Brain microvascular endothelial cell (primary cell): Measurements from ENCODE around the gene ANAPC7.

Experiments
- DNase-seq: peaks from one replicate; pipeline ENCODE4 v3.0.0-alpha.2; 2020
- H3K27ac ChIP-seq: fragments of 250-450 bp; sonication (Bioruptor Pico); 2 replicates; pipeline ENCODE4 v1.5.1; 2020; ENCODE audit warnings: mild to moderate bottlenecking, moderate library complexity
- H3K27me3 ChIP-seq: fragments of 250-450 bp; sonication (Bioruptor Pico); replicated peaks from 2 replicates; pipeline ENCODE4 v1.5.1; 2020; ENCODE audit warnings: mild to moderate bottlenecking
- H3K36me3 ChIP-seq: fragments of 250-450 bp; sonication (Bioruptor Pico); replicated peaks from 2 replicates; pipeline ENCODE4 v1.5.1; 2020; ENCODE audit warnings: mild to moderate bottlenecking
- H3K4me3 ChIP-seq: 2 replicates; pipeline ENCODE4 v1.5.1; 2011; ENCODE audit warnings: low read depth, mild to moderate bottlenecking, control low read depth, low read length, moderate library complexity
- in situ Hi-C: cut with HindIII; loops from 2 replicates; pipeline ENCODE4 v1.10.0; 2017; ENCODE audit warnings: low sequenced_read_pairs, low pct_ligation_motif_present
- TF ChIP-seq, protein P1 (sequence below): IDR thresholded peaks from 2 replicates; pipeline ENCODE4 v1.5.1; 2011; ENCODE audit warnings: low read depth, mild to moderate bottlenecking, moderate library complexity, low read length, control low read depth, inconsistent platforms; ENCODE audit errors: missing control alignments

ANAPC7 gene

GRCh38 chr12:110355073-110355472 lies 48.4 kb downstream of the ANAPC7 start:
- H3K4me3 ChIP-seq, result no peak overlapping the region
- peaks cover 28% of the 10 kb centered on the region for H3K36me3 ChIP-seq
- H3K27ac ChIP-seq, result no peak overlapping the region
- in situ Hi-C loops, result no loop called here
- TF ChIP-seq, protein P1, sequence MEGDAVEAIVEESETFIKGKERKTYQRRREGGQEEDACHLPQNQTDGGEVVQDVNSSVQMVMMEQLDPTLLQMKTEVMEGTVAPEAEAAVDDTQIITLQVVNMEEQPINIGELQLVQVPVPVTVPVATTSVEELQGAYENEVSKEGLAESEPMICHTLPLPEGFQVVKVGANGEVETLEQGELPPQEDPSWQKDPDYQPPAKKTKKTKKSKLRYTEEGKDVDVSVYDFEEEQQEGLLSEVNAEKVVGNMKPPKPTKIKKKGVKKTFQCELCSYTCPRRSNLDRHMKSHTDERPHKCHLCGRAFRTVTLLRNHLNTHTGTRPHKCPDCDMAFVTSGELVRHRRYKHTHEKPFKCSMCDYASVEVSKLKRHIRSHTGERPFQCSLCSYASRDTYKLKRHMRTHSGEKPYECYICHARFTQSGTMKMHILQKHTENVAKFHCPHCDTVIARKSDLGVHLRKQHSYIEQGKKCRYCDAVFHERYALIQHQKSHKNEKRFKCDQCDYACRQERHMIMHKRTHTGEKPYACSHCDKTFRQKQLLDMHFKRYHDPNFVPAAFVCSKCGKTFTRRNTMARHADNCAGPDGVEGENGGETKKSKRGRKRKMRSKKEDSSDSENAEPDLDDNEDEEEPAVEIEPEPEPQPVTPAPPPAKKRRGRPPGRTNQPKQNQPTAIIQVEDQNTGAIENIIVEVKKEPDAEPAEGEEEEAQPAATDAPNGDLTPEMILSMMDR, result peak; percentile 70
- H3K27me3 ChIP-seq, result no peaks in the 10 kb centered on the region
- DNase-seq, result peak; percentile 16

DNA sequence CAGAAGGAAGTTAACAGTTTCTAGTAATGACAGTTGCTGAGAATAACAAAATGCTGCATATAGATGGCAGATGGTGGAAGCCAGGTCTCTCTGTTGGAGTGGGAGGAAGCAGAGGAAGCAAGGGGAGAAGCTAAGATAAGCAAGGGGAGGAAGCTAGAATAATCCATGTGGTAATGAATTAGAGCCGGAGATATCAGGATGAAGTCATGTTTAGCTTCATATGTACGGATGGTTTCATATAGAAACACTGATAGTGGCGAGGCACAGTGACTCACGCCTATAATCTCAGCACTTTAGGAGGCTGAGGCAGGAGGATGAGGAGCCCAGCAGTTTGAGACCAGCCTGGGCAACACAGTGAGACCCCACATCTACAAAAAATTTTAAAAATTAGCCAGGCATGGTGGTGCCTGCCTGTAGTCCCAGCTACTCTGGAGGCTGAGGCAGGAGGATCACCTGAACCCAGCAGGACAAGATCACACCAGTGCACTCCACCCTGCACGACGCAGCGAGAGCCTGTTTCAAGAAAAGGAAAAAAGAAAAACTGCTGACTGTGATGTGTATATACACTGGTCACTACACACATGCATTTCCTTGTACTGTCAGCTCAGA lies 49.2 kb downstream of the ANAPC7 start:
- Histone ChIP-seq H3K27me3 (no peaks in the 10 kb centered on the region), H3K36me3 (peaks cover 36% of the 10 kb centered on the region), H3K4me3 (no peak overlapping the region), H3K27ac (no peak overlapping the region)
- peak; percentile 14 for DNase-seq
- in situ Hi-C loops, result no loop called here
- TF ChIP-seq, protein P1, result no peak

DNA sequence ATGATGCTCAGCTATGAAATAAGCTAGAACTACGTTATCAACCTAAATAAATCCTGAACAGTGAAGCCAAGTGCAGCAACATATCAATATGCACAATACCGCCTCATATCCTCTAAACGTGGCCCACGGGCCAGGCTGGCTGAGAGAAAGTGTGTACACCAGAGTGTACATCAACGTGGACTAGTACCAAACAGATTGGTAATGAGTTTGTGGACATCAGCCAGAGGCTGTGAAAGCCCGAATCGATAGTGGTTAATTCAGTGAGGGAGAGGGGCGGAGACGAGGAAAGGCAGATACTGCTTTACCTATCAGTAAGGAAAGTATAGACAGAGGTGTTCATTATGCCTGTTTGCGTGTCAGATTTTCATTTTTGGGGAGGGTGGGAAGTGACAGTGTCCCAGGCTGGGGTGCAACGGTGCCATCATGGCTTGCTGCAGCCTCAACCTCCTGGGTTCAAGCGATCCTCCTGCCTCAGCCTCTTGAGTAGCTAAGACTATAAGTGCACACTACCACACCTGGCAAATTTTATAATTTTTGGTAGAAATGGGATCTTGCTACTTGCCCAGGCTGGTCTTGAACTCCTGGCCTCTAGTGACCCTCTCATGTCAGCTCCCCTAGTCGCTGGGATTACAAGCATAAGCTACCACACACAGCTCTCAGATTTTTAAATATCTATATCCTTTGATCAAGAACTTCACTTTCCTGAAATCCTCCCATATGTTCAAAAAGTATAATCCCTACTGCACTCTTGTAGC lies 50.1 kb downstream of the ANAPC7 start:
- in situ Hi-C loops, result no loop called here
- no peak for DNase-seq
- no peak overlapping the region for H3K27ac ChIP-seq

DNA sequence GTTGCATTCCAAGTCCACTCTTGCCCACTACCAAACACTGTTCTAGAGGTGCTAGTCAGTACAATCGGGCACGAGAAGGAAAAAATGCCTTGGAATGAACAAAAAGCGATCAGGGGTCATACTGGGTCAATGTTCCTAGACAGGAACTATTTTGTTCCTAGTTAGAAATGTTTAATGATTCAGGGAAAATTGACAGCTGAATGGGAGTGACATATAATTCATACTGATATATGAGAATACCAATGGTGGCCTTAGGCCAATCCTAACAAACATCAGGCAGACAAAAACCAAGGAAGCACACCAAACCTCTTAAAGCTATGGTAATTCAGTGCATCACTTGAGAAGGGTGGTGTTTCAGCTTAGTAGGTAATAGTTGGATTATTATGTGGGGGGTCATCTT lies 51.1 kb downstream of the ANAPC7 start:
- Histone ChIP-seq H3K27me3 (no peaks in the 10 kb centered on the region), H3K36me3 (peaks cover 54% of the 10 kb centered on the region), H3K4me3 (no peak overlapping the region), H3K27ac (no peak overlapping the region)
- TF ChIP-seq, protein P1, result no peak
- DNase-seq, result no peak
- in situ Hi-C loops, result no loop called here

More for the DNA sequence above, 50.1 kb downstream of the ANAPC7 start:
- H3K27me3 ChIP-seq, result no peaks in the 10 kb centered on the region
- H3K36me3 ChIP-seq, result peaks cover 45% of the 10 kb centered on the region
- TF ChIP-seq, protein P1, result no peak
- H3K4me3 ChIP-seq, result no peak overlapping the region

- H3K27me3 ChIP-seq, result no peaks in the 10 kb centered on the region
- no peak overlapping the region for H3K27ac ChIP-seq
- no peak for DNase-seq
- H3K4me3 ChIP-seq, result no peak overlapping the region
- in situ Hi-C loops, result no loop called here
- peaks cover 65% of the 10 kb centered on the region for H3K36me3 ChIP-seq
- TF ChIP-seq, protein P1, result no peak
Measured at GRCh38 chr12:110351119-110351518, 52.4 kb downstream of the ANAPC7 start.
